ENCODE data around the gene ARSB. TPM values are rescaled to one million over a fixed set of nuclear protein-coding genes. Genes with fewer than 3 reads are reported as not detected.

ARSB gene
- total RNA-seq, 2 experiments from 2014 or later = 7.0 to 7.1 TPM

DNA sequence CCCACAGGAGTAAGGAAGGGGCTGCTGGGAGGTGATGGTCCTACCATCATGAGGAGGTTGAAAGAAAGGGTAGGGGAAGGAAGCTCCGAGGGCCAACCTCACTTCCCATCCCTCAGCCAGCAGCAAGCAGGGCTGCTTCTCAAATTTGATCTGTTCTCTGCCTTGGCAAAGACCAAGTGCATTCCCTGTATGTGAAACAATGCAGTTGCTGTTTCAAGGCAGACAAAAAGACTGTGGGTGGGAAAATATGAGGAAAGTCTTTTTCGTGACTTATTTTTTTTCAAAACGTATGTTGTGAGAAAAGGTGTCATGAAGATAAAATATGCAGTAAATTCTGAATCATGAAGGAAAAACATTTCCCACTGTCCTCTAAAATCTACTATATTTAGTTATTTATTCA, 165.9 kb downstream of the ARSB start:
- peaks cover 7% of the 10 kb centered on the region for H3K36me3 Mint-ChIP-seq (ENCODE audit: low read depth)
- no peak overlapping the region for H3K4me3 Mint-ChIP-seq
- no peaks in the 10 kb centered on the region for H3K4me1 Mint-ChIP-seq (ENCODE audit: low read depth)
- H3K27me3 Mint-ChIP-seq (ENCODE audit: low read depth) = no peaks in the 10 kb centered on the region
- CTCF ChIA-PET = no interaction called here
- no peak overlapping the region for H3K27ac Mint-ChIP-seq
- no peaks in the 10 kb centered on the region for H3K9me3 Mint-ChIP-seq
- DNase-seq = no peak
- intact Hi-C loops (cut with micrococcal nuclease) = no loop called here

DNA sequence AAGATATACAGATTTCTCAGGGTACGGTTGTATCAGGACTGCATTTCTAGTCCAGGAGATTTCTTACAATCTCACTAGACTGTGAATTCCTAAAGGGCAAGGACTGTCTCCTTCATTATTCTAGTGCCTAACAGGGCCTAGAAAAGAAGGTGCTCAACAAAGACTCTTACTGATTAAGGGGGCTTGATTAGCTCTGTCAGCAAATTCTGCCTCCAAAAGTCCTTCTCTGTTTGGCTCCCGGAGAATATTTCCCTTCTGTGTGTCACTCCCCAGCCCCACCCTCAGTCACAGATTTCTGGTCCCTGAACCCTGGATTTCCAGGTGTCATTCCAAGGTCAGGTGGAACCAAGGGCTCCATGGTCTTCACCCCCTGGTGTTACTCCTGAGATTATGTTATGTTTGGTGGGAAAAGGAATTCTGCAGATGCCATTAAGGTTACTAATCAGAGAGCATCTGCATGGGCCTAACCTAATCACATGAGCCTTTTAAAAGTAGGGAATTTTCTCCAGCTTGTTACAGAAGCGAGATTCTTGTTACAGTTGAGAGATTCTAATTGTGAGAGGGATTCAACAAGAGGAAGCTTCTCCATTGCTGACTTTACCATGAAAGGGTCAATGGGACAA, 168.9 kb downstream of the ARSB start:
- DNase-seq = no peak
- Mint-ChIP-seq H3K4me1 (ENCODE audit: low read depth) (no peaks in the 10 kb centered on the region), H3K36me3 (ENCODE audit: low read depth) (peaks cover 7% of the 10 kb centered on the region), H3K9me3 (no peaks in the 10 kb centered on the region), H3K27me3 (ENCODE audit: low read depth) (no peaks in the 10 kb centered on the region), H3K4me3 (no peak overlapping the region), H3K27ac (no peak overlapping the region)
- CTCF ChIA-PET = interaction anchor here (0.9 kb wide), 1 partner anchor 543 kb away, joined by 3 read pairs; no protein-coding TSS in a partner anchor
- intact Hi-C loops (cut with micrococcal nuclease) = no loop called here

DNA sequence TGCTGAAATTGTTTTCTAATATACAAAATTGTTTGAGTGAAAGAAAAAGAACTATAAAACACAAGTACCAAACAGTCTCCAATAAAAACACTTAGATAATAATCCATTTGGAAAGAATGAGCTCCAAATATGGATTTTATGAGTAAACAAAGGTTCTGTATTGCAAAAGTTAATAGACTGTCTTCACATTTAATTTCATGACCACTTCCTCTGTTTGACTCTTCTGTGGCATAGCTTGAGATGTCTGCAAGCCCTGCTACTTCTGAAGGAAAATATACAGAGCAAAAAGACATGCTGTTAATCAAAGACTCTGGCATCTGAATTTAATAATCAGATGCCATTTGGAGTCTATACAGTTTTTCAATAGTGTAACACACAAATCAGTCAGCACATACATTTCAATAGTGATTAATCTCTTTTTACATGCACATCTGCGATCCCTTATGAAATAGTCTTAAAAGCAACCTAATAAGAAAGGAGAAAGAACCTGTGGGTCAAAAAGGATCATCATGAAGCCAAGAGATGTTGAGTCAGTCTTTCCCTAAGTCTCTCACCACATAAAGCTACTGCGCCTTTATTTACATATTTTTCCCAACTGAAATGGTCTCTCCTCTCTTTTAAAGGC, 171.1 kb downstream of the ARSB start:
- H3K4me3 Mint-ChIP-seq = no peak overlapping the region
- intact Hi-C loops (cut with micrococcal nuclease) = no loop called here
- H3K9me3 Mint-ChIP-seq = no peaks in the 10 kb centered on the region
- DNase-seq = no peak
- H3K27ac Mint-ChIP-seq = no peak overlapping the region
- H3K4me1 Mint-ChIP-seq (ENCODE audit: low read depth) = no peaks in the 10 kb centered on the region
- CTCF ChIA-PET = no interaction called here
- no peaks in the 10 kb centered on the region for H3K27me3 Mint-ChIP-seq (ENCODE audit: low read depth)
- peaks cover 4% of the 10 kb centered on the region for H3K36me3 Mint-ChIP-seq (ENCODE audit: low read depth)

DNA sequence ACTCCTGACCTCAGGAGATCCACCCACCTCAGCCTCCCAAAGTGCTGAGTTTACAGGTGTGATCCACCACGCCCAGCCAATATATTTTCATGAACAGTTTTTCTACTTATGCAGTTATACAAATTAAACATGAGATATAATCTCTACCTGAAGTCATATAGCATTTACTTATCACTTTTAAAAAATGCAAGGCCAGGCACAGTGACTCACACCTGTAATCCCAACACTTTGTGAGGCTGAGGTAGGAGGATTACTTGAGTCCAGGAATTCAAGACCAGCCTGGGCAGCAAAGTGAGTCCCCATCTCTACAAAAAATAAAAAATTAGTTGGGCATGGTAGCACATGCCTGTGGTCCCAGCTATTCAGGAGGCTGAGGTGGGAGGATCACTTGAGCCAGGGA, 171.8 kb downstream of the ARSB start:
- Mint-ChIP-seq H3K36me3 (ENCODE audit: low read depth) (peaks cover 4% of the 10 kb centered on the region), H3K27me3 (ENCODE audit: low read depth) (no peaks in the 10 kb centered on the region), H3K9me3 (no peaks in the 10 kb centered on the region), H3K27ac (no peak overlapping the region), H3K4me3 (no peak overlapping the region), H3K4me1 (ENCODE audit: low read depth) (no peaks in the 10 kb centered on the region)
- intact Hi-C loops (cut with micrococcal nuclease) = no loop called here
- CTCF ChIA-PET = no interaction called here
- no peak for DNase-seq

DNA sequence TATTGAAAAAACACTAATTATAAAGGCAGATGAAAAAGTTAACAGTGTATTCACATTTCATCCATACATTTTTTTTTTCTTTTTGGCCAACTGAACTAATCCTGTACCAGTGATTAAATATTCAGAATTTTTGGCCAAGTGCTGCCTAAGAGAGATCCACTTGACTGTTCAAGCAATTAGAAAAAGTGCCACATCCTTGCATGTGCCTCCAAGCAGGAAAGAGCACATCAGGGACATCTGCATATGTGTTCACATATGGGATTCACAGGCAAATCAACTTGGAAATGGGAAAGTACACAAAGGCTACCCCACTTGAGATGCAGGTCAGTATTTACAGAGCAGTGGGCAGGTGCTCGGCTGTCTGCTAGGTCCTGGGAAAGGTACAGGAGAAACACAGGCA, 173.2 kb downstream of the ARSB start:
- Mint-ChIP-seq H3K36me3 (ENCODE audit: low read depth) (peaks cover 4% of the 10 kb centered on the region), H3K4me1 (ENCODE audit: low read depth) (no peaks in the 10 kb centered on the region), H3K9me3 (no peaks in the 10 kb centered on the region), H3K4me3 (no peak overlapping the region), H3K27me3 (ENCODE audit: low read depth) (no peaks in the 10 kb centered on the region), H3K27ac (no peak overlapping the region)
- intact Hi-C loops (cut with micrococcal nuclease) = no loop called here
- CTCF ChIA-PET = no interaction called here
- DNase-seq = no peak

DNA sequence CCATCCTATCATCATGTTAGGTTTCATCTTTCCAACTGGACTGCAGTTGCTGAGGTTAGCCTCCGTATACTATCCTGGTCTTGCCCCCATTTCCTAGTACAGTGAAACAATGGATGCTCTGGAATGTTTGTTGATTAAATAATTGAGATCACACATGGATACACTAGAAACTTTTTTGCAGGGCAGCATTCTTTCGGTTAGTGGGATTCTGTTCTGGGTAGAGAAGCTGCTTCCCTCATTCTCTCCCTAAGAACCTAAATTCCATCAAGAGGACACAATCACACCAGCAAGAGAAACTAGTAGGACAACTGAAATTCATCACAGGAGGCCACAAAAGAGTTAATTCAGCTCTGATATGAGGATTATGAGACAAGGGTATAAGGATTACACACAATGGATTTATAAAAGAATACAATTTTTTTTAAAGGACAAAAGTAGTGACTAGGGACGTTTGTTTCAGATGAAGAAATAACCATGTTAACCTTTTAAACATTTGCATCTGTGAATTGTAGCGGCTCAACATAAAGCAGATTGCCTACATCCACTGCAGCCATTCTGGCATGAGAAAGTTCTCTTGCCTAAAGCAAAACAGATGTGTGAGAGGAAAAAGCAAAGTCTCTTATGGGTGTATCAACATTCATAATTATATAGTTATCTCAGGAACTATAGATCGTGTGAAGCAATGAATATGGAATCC, 173.8 kb downstream of the ARSB start:
- H3K27me3 Mint-ChIP-seq (ENCODE audit: low read depth) = no peaks in the 10 kb centered on the region
- H3K9me3 Mint-ChIP-seq = no peaks in the 10 kb centered on the region
- no peak overlapping the region for H3K27ac Mint-ChIP-seq
- no peak overlapping the region for H3K4me3 Mint-ChIP-seq
- CTCF ChIA-PET = no interaction called here
- no peaks in the 10 kb centered on the region for H3K4me1 Mint-ChIP-seq (ENCODE audit: low read depth)
- intact Hi-C loops (cut with micrococcal nuclease) = no loop called here
- H3K36me3 Mint-ChIP-seq (ENCODE audit: low read depth) = peaks cover 4% of the 10 kb centered on the region
- no peak for DNase-seq

DNA sequence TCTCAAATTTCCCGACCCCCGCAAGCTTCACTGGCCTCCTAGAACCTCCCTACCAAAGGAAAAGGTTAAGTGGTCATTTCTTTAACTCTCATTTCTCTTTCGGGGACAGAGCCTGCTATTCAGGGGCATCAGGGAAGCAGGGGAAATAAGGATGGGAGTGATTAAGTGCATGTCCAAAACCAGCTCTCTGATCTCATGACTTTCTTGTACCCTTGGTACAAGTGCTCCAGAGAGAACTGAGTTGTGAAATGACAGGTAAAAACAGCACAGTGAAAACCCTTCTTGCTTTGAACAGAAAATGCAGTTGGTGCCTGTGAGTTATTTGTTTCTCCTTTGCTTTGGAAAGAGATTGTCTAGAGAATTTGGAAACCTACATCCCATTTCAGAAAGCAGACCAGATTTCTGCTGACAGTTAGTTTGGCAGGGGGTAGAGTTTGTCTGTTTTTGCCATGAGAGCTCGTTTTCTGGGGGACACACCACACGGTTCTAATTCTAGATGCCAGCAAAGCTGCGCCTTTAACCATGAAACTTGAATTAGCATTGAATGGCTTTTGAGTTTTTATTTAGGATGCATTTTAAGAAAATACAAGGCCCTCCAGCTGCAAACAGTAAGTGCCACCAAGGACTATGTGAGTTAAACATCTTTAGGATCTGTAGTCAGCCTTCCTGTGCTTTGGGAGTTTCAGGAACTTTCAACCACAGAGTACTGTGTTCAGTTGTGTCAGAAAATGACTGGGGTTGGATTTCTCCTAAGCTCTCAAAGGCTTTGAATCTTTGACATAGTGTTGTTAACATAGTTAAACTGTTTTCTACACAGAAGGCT, 174.8 kb downstream of the ARSB start:
- Mint-ChIP-seq H3K4me3 (no peak overlapping the region), H3K9me3 (no peaks in the 10 kb centered on the region), H3K4me1 (ENCODE audit: low read depth) (no peaks in the 10 kb centered on the region), H3K27ac (no peak overlapping the region), H3K36me3 (ENCODE audit: low read depth) (peaks cover 3% of the 10 kb centered on the region), H3K27me3 (ENCODE audit: low read depth) (no peaks in the 10 kb centered on the region)
- DNase-seq = no peak
- intact Hi-C loops (cut with micrococcal nuclease) = no loop called here
- CTCF ChIA-PET = no interaction called here

DNA sequence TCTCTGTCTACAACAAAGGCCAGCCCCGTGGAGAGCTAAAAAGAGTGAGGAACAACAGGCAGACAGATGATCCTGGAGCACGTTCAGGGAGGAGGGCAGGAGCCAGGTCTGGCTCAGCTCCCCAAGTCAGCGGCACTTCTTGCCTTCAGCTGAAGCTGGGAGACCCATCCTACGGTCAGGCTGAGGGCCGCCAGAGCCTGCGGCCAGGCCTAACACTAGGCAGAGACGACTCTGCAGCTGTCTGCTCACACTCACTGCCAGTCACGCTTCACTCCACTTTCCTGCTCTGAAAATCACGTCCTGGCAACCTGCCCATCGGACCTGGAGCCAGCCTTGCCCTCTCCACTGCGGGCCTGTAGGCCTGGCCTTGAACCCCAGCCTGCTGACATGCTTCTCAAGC, 175.7 kb downstream of the ARSB start:
- H3K36me3 Mint-ChIP-seq (ENCODE audit: low read depth) = peaks cover 1% of the 10 kb centered on the region
- CTCF ChIA-PET = no interaction called here
- no peak overlapping the region for H3K27ac Mint-ChIP-seq
- no peaks in the 10 kb centered on the region for H3K4me1 Mint-ChIP-seq (ENCODE audit: low read depth)
- DNase-seq = no peak
- no peaks in the 10 kb centered on the region for H3K27me3 Mint-ChIP-seq (ENCODE audit: low read depth)
- H3K9me3 Mint-ChIP-seq = no peaks in the 10 kb centered on the region
- H3K4me3 Mint-ChIP-seq = no peak overlapping the region
- intact Hi-C loops (cut with micrococcal nuclease) = no loop called here

DNA sequence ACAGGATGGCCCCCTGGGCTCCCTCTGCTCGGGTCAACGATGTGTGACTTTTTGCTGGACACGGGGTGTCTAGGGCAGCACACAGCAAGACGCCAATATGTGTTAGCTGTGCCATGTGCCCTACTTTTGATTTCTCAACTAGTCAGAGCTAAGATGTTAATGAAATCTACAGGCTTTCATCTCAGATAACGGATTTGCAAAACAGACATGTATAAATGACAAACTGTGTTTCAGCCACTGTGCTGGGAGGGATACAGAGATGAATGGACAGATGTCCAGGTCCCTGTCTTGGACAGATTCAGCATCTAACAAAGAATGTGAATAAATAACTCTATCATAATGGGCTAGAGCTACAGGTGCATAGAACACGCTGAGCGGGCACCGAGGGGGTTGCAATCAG, 176.3 kb downstream of the ARSB start:
- Mint-ChIP-seq H3K4me3 (no peak overlapping the region), H3K9me3 (no peaks in the 10 kb centered on the region), H3K4me1 (ENCODE audit: low read depth) (no peaks in the 10 kb centered on the region), H3K36me3 (ENCODE audit: low read depth) (peaks cover 1% of the 10 kb centered on the region), H3K27ac (no peak overlapping the region), H3K27me3 (ENCODE audit: low read depth) (no peaks in the 10 kb centered on the region)
- DNase-seq = no peak
- intact Hi-C loops (cut with micrococcal nuclease) = no loop called here
- CTCF ChIA-PET = no interaction called here

DNA sequence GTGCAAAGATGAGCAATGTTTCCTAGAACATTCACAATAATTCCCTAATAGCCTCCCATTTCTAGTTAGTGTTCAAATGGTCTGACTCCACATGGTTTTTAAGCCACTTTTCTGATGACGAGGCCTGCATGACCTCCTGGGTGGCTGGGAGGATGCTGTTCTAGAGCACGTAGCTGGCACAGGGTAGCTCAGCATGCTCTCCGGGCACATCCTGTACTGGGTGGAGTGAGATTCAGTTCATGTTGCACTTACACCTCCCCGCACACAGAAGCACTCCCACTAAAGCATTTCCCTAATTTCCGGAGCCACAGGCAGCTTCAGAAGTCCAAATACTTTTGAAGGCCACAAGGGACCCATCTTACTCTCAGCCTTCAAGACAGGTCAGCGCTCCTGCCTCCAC, 176.7 kb downstream of the ARSB start:
- Mint-ChIP-seq H3K27ac (no peak overlapping the region), H3K36me3 (ENCODE audit: low read depth) (peaks cover 1% of the 10 kb centered on the region), H3K4me1 (ENCODE audit: low read depth) (no peaks in the 10 kb centered on the region), H3K27me3 (ENCODE audit: low read depth) (no peaks in the 10 kb centered on the region), H3K4me3 (no peak overlapping the region), H3K9me3 (no peaks in the 10 kb centered on the region)
- CTCF ChIA-PET = no interaction called here
- DNase-seq = no peak
- intact Hi-C loops (cut with micrococcal nuclease) = no loop called here

DNA sequence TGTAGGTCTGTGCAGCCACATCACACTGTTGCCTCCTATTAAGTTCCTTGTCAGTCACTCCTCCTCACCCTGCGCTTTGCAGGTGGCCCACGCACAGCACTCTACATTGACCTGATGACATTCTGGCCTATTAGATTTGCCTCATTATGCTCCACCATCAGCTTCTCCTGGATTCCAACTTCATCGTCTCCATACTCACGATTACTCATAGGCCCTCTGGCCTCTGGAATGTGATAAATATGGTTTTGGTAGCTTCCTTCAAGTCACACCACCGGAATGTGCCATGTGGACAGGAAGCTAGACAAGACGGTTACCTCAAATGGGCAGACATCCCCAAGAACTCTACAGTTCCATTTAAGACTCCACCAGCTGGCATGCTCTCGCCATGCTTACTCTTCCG, 178.6 kb downstream of the ARSB start:
- peaks cover 2% of the 10 kb centered on the region for H3K9me3 Mint-ChIP-seq
- intact Hi-C loops (cut with micrococcal nuclease) = no loop called here
- H3K27ac Mint-ChIP-seq = no peak overlapping the region
- no peaks in the 10 kb centered on the region for H3K27me3 Mint-ChIP-seq (ENCODE audit: low read depth)
- no peak for DNase-seq
- no peaks in the 10 kb centered on the region for H3K4me1 Mint-ChIP-seq (ENCODE audit: low read depth)
- H3K36me3 Mint-ChIP-seq (ENCODE audit: low read depth) = peaks cover 4% of the 10 kb centered on the region
- H3K4me3 Mint-ChIP-seq = no peak overlapping the region
- CTCF ChIA-PET = no interaction called here

DNA sequence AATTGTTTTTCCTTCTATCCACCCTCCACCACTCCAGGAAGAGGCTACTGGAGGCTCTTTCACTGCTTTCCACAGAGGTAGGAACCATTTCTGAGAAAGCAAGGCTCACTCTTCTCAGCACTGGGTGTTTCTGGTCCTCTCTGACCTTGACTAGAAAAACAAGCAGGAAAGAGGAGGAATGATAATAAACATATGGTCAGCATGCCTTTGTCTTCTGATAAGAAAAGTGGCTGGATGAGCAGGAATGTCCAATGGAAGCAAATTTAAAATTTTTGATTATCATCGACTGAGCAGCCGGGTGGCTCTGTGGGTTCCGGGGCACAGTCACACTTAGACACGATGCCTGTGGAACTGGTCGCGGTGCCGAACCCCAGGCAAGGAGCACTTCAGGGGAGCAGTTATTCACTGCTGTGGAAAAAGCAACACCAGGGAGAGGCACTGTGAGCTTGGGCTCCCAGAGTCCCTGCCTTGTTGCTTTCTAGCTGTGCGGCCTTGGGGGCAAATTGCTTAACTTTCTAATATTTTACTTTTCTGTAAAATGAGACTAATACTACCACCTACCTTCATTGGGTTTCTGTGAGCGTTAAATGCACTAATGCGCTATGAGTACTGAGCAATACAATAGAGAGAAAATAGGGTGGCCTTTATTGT, 179.5 kb downstream of the ARSB start:
- no peak for DNase-seq
- no peaks in the 10 kb centered on the region for H3K4me1 Mint-ChIP-seq (ENCODE audit: low read depth)
- no peaks in the 10 kb centered on the region for H3K27me3 Mint-ChIP-seq (ENCODE audit: low read depth)
- no peak overlapping the region for H3K27ac Mint-ChIP-seq
- H3K9me3 Mint-ChIP-seq = peaks cover 6% of the 10 kb centered on the region
- peaks cover 6% of the 10 kb centered on the region for H3K36me3 Mint-ChIP-seq (ENCODE audit: low read depth)
- intact Hi-C loops (cut with micrococcal nuclease) = no loop called here
- CTCF ChIA-PET = no interaction called here
- H3K4me3 Mint-ChIP-seq = no peak overlapping the region
